Measurements from ENCODE around the gene ZNF425.
"Not testable (repeated sequence)": the region's sequence is repeated elsewhere in the genome, so short reads cannot be mapped to it uniquely, and the experiment has no call there.

The ZNF425 gene

GRCh38 chr7:149133028-149133710 lies 7.0 kb upstream of the ZNF425 start:
- DNase-seq (ENCODE audit: low read depth in 2 of 2): no peak

GRCh38 chr7:149130572-149131198 lies 4.6 kb upstream of the ZNF425 start:
- DNase-seq (ENCODE audit: low read depth in 2 of 2): no peak

GRCh38 chr7:149126662-149127266 lies 640 bp upstream of the ZNF425 start:
- DNase-seq (ENCODE audit: low read depth in 2 of 2): peak in 1 of 2 donors; percentile 50

GRCh38 chr7:149125189-149125862 lies 798 bp downstream of the ZNF425 start:
- no peak for DNase-seq (ENCODE audit: low read depth in 2 of 2)

DNA sequence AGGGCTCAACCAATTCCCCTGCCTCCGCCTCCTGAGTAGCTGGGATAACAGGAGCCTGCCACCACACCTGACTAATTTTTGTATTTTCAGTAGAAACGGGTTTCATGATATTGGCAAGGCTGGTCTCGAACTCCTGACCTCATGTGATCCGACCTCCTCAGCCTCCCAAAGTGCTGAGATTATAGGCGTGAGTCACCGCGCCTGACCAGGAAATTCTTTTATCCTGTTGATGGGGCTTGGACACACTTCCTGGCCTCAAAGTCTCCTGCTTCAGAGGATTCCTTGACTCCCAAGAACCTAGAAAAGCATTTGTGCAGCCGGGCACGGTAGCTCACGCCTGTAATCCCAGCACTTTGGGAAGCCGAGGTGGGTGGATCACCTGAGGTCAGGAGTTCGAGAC lies 16.2 kb downstream of the ZNF425 start:
- no peak for DNase-seq (ENCODE audit: low read depth in 2 of 2)

GRCh38 chr7:149104749-149105148 lies 21.4 kb downstream of the ZNF425 start:
- no peak for DNase-seq (ENCODE audit: low read depth in 2 of 2)

- DNase-seq (ENCODE audit: low read depth in 2 of 2): no peak
Observed at GRCh38 chr7:149104214-149104613, 21.9 kb downstream of the ZNF425 start.

DNA sequence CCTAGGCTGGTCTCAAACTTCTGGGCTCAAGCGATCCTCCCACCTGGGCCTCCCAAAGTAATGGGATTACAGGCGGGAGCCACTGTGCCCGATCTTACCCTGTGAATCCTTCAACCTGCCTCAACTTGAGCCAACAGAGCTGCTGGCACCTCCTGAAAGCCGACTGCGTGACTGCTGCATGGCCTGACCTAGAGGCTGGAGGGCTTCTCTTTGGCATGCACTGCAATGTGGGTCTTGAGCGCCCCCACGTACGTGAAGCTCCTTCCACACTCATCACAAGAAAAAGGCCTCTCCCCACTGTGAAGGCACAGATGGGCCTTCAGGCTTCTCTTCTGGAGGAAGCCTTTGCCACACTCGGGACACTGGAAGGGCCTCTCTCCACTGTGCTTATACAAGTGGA lies 22.7 kb downstream of the ZNF425 start:
- no peak for DNase-seq (ENCODE audit: low read depth in 2 of 2)

GRCh38 chr7:149102666-149103065 lies 23.5 kb downstream of the ZNF425 start:
- DNase-seq (ENCODE audit: low read depth in 2 of 2): no peak

DNA sequence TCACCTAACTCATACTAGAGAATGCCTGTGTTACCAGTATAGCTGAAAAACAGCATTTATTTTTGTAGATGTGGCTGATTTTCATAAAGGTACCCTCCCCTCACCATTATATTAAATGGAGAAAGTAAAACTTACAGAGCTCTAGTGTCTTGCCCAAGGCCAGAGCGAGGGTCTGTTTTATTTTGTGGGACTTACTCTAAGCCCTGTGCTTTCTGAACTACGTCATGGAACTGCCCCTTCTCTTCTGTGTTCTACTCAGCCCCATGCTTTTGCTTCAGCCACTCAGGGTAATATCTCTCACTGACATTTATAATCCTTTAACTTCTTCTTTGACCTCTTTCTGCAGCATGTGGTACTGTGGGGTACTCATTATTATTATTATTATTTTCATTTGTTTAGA lies 25.3 kb downstream of the ZNF425 start:
- no peak for DNase-seq (ENCODE audit: low read depth in 2 of 2)

DNA sequence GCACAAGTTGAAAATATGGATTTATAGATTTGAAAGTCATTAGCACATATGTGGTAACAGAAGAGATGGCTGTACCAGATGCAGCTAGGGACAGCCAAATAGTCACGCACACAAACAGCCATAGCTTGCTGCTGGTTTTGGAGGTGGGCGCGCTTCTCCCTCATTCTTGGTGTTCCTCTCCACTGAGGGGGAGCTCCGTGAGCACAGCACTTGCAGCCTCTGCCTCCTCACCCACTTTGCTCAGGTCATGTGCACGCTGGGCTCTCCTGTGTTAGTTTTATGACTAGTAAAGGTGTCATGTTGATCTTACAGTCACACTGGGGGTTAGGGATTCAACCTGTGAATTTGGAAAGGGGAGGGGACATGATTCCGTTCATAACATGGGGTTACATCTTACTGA lies 27.1 kb downstream of the ZNF425 start:
- no peak for DNase-seq (ENCODE audit: low read depth in 2 of 2)

- no peak for DNase-seq (ENCODE audit: low read depth in 2 of 2)
Observed at GRCh38 chr7:149097088-149097487, 29.0 kb downstream of the ZNF425 start.

GRCh38 chr7:149093228-149093627 lies 32.9 kb downstream of the ZNF425 start:
- no peak for DNase-seq (ENCODE audit: low read depth in 2 of 2)

DNA sequence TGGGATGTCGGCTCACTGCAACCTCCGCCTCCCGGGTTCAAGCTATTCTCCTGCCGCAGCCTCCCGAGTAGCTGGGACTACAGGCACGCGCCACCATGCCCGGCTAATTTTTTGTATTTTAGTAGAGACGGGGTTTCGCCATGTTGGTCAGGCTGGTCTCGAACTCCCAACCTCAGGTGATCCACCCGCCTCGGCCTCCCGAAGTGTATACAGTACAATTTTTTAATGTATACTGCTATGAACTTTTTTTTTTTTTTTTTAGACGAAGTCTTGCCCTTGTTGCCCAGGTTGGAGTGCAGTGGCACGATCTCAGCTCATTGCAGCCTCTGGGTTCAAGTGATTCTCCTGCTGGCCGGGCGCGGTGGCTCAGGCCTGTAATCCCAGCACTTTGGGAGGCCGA lies 33.9 kb downstream of the ZNF425 start:
- DNase-seq (ENCODE audit: low read depth in 2 of 2): not testable (repeated sequence)

DNA sequence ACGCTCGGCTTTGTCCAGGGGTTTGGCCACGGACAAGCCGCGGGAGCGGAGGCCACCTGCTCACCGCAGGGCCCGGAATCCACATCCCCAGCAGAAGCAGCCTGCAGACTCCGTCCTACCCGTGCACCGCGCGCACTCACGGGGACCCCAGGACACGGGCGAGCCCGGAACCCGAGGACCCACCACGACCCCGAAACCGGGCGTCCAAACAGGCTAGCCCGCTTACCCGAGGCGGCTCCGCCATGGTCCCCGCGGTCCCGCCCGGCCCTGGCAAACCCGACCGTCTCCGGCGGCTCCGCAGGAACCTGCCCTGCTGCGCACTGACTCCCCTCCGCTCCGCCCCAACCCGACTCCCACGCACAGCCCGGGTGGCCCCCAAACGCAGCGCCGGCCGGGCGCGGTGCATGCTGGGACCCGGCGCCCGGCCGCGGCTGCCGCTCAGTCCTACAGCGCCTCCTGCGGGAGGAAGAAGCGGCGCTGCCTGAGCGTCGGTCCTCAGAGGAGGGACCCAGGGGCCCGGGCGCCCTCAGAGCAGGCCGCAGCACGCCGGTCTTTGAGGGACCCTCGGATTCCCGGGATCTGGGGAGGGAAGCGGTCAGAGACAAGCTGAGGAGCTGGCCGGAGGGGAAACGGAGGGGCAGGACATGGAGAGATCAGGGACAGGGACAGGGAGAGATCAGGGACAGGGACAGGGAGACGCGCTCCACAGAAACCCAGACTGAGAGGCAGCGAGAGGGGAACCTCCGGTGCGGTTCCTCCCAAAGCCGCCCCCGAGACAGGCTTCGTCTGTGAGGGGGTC lies 35.5 kb downstream of the ZNF425 start, which contains the start of gene ZNF786:
TSS of gene ZNF786 (minus strand) at position 322 of the 799 bp plus-strand sequence. CDS start at position 244, 78 bp downstream.
- DNase-seq (ENCODE audit: low read depth in 2 of 2): peak; percentile 84 to 90

DNA sequence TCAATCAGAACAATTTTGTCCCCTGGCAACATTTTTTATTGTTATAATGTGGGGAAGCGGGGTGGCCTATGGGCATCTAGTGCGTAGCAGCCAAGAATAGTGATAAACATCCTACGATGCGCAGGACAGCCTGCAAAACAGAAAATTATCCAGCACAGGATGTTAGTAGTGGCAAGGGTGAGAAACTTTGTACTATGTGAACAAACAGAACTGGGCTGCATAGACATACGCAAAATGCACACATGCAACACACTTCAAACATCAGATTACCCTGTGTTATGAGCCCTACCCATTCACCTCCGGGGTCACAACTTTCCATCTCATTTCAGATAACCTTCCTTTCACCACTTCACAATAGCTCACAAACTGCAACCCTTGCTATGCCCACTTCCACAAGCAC lies 38.7 kb downstream of the ZNF425 start:
- DNase-seq (ENCODE audit: low read depth in 2 of 2): no peak

DNA sequence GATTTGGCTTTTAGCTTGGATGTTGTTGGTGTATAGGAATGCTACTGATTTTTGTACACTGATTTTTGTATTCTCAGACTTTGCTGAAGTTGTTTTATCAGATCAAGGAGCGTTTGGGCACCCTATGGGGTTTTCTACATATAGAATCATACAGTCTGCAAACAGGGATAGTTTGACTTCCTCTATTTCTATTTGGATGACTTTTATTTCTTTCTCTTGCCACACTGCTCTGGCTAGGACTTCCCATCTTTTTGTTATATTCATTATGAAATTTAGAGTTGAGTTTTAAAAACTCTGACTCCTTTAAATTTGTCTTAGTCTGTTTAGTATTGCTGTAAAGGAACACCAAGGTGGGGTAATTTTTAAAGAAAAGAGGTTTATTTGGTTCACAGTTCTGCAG lies 40.3 kb downstream of the ZNF425 start:
- DNase-seq (ENCODE audit: low read depth in 2 of 2): no peak

DNA sequence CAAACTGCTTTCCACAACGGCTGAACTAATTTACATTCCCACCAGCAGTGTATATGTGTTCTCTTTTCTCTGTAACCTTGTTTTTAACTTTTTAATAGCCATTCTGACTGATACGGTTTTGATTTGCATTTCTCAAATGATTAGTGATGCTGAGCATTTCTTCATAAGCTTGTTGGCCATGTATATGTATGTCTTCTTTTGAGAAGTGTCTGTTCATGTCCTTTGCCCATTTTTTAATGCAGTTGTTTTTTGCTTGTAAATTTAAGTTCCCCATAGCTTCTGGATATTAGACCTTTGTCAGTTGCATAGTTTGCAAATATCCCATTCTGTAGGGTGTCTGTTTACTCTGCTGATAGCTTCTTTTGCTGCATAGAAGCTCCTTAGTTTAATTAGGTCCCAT lies 41.7 kb downstream of the ZNF425 start:
- no peak for DNase-seq (ENCODE audit: low read depth in 2 of 2)

- no peak for DNase-seq (ENCODE audit: low read depth in 2 of 2)
Observed at GRCh38 chr7:149081914-149082313, 44.2 kb downstream of the ZNF425 start.

- no peak for DNase-seq (ENCODE audit: low read depth in 2 of 2)
Observed at GRCh38 chr7:149077594-149077993, 48.5 kb downstream of the ZNF425 start.

DNA sequence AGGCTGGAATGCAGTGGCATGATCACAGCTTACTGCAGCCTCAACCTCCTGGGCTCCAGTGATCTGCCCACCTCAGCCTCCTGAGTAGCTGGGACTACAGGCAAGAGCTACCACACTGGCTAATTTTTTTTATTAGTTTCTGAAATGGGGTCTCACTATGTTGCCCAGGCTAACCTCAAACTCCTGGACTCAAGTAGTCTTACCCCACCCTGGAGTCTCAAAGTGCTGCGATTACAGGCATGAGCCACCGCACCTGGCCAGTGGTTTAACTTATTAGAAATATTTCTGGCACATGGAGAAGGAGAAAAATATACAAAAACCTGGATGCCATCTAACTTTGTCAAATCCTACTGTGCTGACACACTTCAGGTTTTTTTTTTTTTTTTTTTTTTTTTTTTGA lies 50.8 kb downstream of the ZNF425 start:
- DNase-seq (ENCODE audit: low read depth in 2 of 2): no peak

Data from stimulated activated CD4-positive, alpha-beta T cell treated with anti-CD3 and anti-CD28 coated beads, Interleukin-1b, Interleukin-23, amount 100 ng/mL, for 1 hour (primary cell).